NOMO-1 treated with DMSO at 0.1 percent for 48 hours (cell line): ENCODE data around the gene ABHD14A.

Experiments used
- DNase-seq: peaks from one replicate; lab custom pipeline; 2025; ENCODE audit not compliant: unreplicated experiment; lab: John Stamatoyannopoulos, UW

The ABHD14A gene

DNA sequence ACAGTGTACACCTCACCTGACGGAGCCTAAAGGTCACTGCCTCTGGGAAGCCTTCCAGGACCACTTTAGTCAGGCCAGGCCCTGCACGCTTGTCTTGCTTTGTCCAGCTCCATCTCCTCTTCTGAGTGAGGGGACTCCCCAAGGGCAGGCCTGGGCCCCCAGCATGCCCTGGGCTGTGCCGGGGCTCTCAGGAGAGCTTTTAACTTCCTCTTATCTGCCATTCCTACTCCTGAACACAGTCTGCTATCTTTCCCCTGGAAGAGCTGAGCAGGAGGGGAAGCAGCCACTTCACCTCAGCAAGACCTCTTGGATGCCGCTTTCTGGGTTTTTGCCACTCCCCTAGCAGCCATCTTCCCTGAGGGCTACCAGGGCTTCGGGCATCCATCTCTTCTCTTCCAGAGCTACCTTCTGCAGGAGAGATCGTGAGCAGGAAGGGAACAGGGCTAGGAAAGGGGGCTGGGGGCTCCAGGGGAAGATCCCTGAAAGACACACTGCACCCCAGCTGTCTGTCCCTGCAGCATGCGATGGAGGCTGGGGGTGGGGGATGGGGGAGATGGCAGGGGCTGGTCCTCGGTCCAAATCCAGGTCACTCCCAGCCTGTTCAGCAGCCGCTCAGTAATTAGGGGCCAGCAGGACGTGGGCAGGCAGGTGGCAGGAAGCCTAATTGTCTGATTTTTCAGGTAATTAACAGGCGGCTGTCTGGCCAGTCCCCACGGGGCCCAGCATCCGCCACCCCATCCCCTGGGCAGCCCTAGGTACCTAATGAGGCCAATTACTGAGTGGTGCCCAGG lies 40.8 kb downstream of the ABHD14A start:
- no peak for DNase-seq

DNA sequence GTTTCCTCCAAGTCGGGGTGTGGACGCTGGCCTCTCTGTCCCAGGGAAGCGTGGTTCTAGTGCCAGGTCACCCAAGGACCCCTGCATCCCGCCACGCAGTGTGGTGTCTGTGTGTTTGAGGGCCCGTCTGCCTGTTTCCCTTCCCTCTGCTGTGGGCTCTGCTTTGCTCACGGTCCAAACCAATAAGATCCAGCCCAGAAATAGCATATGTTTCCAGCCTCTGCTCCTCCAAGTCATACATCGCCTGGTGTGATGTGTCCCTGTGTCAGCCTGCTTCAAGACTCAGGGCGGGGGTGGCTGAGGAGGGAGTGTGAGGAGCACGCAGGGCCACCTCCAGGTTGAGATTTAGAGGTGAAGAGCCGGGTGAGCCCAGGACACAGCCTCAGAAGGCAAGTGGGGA lies 42.7 kb downstream of the ABHD14A start:
- DNase-seq = no peak

- no peak for DNase-seq
Observed at GRCh38 chr3:52018319-52019000, 43.6 kb downstream of the ABHD14A start.

DNA sequence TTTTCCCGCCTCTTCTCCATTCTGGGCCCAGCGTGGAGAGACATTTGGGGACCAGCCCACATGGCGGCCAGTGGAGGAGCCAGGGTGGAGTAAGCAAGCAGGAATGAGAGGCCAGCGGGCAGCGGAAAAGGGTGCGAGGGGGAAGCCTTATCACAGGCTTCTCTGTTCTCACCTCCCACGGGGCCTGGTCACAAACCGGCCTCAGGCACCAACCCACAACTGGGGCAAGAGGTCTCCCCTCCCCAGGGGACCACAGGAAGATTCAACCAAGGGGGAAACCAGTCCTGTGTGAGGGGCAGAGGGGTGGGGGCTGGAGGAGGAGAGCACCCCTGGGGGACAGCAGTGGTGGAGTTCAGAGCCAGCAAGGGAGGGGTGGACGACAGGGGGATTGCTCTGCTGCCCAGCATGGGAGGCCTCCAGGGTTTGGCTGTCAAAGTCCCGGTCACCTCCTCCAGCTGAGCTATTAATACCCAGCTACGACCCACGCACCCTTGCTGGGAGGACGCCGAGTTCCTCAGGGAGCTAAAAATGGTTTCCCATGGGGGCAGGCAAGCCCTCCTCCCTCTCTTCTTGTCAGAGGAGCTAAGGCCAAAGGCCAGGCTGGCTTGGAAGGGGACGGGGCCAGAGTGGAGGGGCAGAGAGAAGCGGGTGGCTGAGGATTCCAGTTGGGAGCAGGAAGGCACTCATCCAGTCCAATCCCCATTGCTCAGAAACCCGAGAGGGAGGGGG lies 44.7 kb downstream of the ABHD14A start:
- no peak for DNase-seq

GRCh38 chr3:52020796-52021195 lies 45.9 kb downstream of the ABHD14A start:
- no peak for DNase-seq

DNA sequence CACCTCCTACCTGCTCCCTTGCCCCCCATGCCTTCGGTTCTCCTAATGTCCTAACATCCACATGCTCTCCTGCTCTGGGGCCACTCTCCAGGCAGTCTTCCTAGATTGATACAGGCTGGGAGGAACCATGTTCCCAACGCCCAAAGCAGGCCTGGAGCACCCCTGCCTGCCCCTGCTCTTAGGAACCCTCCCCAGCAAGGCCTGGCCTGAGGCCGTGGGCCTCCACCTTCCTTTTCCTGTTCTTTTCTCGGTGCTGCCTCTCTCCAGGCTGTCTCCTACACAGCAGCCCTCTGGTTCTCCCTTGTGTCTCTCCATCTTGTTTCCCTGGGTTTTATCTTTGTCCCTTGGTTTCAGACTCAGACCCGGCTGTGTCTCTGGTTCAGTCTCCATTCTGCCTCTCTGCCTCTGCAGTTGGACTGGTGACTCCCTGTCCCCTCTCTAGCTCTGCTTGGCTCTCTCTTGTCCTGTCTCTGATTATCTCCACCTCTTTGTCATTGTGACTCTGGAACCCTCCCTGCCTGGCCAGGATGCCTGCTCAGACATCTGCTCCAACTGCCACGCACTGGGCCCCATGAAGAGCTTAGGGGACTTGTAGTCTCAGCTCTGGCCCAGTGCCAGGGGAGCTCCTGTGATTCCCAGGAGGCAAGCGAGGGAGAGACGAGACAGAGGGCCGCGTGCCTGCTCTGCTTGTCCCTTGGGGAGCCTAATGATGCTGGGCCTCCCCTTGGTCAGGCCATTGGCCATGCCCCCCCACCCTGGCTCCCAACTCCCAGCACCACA lies 46.8 kb downstream of the ABHD14A start:
- DNase-seq = no peak

- DNase-seq = no peak
Observed at GRCh38 chr3:52022323-52023100, 47.6 kb downstream of the ABHD14A start.

- DNase-seq = no peak
Observed at GRCh38 chr3:52023101-52023770, 48.4 kb downstream of the ABHD14A start.

DNA sequence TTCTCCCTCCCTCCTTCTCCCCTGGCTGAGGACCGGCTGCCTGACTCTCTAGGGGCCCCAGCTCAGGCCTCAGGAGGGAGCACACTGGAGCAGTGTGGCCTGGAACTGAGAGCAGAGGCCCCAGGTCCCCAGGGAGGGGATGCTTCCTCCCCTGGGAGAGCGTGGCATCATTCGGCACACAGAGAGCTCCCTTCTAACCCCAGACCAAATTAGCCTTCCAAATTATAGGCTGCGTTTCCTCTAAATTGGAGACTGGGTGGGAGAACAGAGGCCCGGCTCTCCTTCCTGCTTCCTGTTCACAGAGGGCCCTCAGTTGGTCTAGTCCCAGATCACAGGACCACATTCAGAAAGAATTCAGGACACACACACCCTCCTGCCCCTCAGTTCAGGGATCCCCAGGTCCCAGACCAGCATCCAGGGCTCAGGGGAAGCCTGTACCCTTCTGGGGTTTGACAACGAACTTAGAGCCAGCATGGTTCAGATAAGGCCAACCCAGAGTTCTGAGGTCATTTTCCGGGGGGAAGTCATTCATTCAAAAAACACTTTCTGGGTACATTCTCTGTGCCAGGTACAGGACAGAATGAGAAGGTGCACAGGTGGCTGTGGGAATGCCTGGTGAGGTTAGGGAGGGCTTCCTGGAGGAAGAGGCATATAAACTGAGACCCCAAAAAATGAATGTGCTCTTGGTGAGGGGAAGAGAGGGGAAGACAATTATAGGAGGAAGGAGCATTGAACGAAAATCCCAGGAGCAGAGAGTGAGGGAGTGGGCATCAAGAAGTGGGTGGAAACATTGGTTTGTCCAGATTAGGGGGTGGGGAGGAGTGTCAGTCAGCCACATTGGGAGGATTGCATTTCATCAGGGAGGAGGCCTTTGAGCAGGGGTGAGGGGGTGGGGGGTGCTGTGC lies 49.2 kb downstream of the ABHD14A start:
- DNase-seq = no peak

GRCh38 chr3:52024765-52025452 lies 50.0 kb downstream of the ABHD14A start:
- DNase-seq = no peak

- no peak for DNase-seq
Observed at GRCh38 chr3:52025453-52025852, 50.6 kb downstream of the ABHD14A start.

DNA sequence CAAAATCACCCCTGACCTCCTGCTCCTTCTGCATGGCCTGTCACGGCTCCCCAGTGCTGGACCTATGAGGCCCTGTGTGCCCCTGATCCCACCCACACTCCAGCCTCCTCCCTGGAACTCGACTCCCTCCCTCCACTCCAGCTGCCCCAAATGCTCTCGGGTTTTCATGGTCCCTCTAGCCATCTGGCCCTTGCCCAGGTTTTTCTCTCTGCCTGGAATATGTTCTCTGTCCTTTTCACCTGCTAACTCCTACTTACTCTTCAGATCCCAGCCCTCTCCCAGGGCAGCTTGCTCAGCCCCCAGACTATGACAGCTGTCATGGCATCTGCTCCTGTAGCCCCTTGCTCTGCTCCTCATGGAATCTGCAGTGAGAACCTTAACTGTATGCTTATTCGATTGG lies 51.2 kb downstream of the ABHD14A start:
- no peak for DNase-seq

DNA sequence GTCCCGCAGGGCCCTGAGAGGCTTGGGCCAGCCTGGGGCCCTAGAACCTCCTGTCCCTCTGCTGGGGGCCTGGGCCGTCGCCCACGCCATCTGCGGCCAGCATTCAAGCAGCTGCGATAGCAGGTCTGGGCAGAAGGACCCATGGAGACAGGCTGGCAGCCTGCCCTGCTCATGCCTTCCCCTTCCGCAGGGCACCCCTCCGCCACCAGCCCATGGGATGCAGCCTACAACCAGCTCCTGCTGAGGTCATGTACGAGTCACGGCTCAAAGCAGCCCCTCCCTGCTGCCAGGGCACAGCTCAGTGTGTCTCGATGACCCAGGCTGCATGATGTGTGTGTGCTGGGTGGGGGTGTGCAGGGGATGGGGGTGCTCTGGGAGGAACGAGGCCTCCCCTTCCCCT lies 53.7 kb downstream of the ABHD14A start:
- DNase-seq = no peak

- no peak for DNase-seq
Observed at GRCh38 chr3:52029053-52029452, 54.2 kb downstream of the ABHD14A start.

- no peak for DNase-seq
Observed at GRCh38 chr3:52029535-52029934, 54.7 kb downstream of the ABHD14A start.
